ENCODE results near the gene OCA2.

- TF ChIP-seq CTCF (IDR thresholded peaks at IDR 0.05; ENCODE audit: low read length) (no peak), EZH2 (optimal IDR thresholded peaks at IDR 0.05; ENCODE audit: low read depth, low read length) (no peak)
These were observed 225.3 kb downstream of the OCA2 start for GRCh38 chr15:27873828-27874227.
